IPS-11a (cell line): ENCODE results near the gene SPANXA2.
"Not testable (repeated sequence)": the region's sequence is repeated elsewhere in the genome, so short reads cannot be mapped to it uniquely, and the experiment has no call there.

Experiments used
- H3K4me3 ChIP-seq: one replicate; pipeline ENCODE4 v1.5.1; 2013; ENCODE audit warnings: low read depth, low read length, control low read depth

Gene SPANXA2

DNA sequence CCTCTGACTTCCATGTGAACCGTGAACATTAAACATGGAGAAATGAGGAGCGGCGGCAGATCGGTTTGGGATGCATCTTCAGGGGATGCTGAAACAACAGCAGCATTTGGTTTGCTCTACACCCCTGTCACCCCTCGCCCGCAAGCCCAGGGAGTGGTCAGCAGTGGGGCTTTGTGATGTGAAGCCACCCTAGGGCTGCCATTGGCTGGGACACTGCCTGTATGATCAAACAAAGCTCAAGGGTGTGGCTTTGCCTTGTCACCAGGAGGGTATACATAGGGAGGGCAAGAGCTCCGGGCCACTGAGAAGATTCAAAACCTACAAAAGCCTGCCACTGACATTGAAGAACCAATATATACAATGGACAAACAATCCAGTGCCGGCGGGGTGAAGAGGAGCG, at the start of gene SPANXA2:
SPANXA2 (plus strand) TSS at position 301 of the 400 bp plus-strand sequence; CDS start at position 361, 60 bp downstream.
- not testable (repeated sequence) for H3K4me3 ChIP-seq

GRCh38 chrX:141542551-141542950, 47.0 kb upstream of the SPANXA2 start:
- not testable (repeated sequence) for H3K4me3 ChIP-seq

- H3K4me3 ChIP-seq, result not testable (repeated sequence)
Measured at GRCh38 chrX:141584638-141585037, 4.9 kb upstream of the SPANXA2 start, which contains the start of gene SPANXA1. Gene SPANXA1 (minus strand): TSS chrX:141584738. CDS start chrX:141584678, 60 bp downstream.

DNA sequence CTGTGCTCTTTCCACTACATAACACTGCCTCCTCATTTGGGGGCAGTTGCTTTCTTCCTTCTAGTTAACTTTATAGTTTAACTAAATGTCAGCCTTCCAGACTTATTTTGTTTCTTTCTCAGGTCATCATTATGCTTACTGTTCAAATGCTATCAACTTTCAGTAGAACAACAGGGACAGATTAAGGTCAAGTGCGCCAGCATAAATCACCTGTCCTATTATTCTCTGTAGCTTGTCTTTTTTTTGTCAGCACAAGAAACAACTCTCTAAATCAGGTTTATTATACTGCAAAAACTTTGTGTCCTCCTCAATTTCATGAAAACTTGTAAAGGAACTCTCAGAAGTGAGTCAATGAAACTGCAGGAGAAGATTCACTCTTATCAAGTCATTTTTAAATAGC, 19.6 kb downstream of the SPANXA2 start:
- no peak overlapping the region for H3K4me3 ChIP-seq

- no peak overlapping the region for H3K4me3 ChIP-seq
Measured at GRCh38 chrX:141619336-141619735, 29.8 kb downstream of the SPANXA2 start.

DNA sequence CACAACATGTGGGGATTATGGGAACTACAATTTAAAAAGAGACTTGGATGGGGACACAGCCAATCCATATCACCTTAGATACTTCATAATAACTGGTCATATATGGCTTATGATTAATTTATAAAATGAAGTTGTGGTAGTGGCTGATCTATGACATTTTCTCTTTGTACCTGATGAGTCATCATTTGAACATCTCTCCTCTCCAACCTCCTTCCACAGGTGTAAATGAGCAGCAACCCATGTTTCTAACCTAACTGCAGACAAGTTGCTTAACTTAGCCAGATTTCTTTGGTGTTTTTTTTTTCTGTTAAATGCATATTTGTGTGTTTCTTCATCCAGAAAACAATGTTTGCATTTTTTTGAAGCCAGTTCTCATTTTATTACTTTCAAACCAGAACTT, 42.6 kb downstream of the SPANXA2 start:
- no peak overlapping the region for H3K4me3 ChIP-seq

- no peak overlapping the region for H3K4me3 ChIP-seq
Measured at GRCh38 chrX:141638550-141638949, 49.0 kb downstream of the SPANXA2 start.
